Measurements from ENCODE around the gene TGFBI.
A peak's percentile ranks its signal among the peaks of the same experiment; 100 is the strongest.

TGFBI gene

DNA sequence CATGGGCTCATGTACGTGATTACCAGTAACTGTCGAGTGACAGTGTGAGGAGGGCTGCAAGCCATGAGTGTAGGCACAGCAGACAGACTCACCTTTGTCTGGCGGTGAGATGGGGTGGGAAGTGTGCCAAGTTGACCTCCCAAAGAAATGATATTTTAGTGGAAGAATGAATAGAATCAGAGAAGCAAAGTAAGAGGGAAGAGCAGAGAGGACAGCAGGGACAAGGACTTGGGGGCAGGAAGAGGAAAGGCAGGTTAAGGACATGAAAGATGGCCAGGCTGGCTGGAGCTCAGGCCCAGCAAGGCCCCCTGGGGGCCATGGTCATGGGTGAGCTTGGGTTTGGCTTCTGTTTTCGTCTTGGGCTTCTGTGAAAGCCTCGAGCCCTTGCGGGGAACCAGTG, 20.2 kb downstream of the TGFBI start:
- no peak for DNase-seq

DNA sequence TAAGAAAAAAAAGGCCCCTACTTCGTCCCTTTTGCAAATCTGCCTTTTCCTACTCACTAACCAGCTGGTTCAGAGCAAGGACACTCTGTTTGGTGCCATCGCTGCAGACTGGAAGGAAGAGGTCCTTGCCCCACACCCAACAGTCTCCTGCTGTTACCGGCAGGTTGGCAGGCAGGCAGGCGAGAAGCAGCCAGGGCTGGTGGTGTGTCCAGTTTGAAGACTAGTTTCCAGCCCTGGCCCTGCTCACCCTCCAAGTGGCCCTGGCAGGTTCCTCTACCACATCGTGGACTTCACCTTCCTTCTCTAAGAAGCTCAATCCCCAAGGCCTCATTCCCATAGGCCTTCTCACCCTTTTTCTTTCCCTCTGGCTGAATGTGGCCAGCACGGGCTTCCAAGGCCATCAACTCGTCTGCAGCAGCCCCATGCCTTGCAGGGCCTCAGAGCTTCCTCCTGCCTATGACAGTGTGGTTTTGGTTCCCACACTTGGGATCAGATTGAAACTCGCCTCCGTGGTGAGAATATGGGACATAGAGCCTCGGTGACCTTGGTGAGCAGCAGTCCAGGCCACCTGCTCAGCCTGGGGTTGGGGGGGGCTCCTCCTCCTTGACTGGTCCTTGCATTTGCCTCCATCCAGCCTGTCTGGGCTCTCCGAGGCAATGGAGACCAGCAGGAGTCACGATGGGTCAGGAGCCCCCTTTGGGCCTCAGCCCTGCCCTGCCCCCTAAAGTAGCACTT, 22.9 kb downstream of the TGFBI start:
- no peak for DNase-seq

DNA sequence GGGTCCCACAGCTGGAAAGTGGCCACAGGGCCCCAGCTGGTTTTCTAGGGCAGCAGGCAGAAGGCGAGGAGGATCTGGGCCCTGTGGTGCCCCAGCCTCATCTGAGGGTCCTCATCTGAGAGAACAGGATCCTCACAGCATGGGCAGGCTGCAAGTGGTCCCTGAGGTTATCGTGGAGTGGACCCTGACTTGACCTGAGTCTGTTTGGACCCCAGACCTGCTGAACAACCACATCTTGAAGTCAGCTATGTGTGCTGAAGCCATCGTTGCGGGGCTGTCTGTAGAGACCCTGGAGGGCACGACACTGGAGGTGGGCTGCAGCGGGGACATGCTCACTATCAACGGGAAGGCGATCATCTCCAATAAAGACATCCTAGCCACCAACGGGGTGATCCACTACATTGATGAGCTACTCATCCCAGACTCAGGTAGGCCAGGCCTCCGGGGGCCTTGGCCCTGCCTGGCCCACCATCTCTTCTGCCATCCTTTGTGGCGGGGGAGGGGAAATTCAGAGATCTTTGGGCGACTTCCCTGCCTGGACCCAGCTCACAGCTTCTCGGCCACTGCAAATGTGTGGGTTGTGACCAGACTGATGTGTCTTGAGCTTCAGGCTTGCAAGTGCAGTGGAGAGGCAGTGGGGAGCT, 24.0 kb downstream of the TGFBI start:
- no peak for DNase-seq

DNA sequence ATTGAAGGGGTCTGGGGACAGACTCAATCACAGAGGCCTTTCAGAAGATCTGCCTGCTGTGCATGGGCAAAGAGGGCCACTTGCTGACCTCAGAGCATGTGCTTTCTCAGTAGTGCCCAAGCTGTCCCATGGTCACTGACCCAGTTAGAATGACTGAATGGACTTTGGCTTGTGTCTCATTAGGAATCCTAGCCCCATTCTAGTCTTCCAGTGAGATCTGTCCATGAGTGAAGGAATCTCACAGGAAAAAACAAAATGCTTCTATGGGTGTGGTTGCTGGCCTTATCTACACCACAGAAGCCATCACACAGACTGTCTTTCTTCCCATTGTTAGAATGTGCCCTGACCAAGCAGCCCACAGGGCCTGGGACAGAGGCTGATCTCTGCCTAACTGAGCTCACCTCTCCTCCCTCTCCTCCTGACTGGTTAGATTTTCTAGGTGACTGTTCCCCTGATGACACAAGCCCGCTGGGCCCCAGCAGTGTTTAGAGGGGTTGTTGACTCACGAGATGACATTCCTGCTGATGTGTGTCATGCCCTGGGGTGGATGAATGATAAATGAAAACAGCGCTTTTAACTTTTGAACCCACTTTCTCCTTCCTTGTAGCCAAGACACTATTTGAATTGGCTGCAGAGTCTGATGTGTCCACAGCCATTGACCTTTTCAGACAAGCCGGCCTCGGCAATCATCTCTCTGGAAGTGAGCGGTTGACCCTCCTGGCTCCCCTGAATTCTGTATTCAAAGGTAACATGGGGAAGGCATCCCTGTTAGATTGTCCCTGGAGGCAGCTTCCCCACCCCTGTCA, 24.8 kb downstream of the TGFBI start:
- no peak for DNase-seq

GRCh38 chr5:136054142-136055019, 25.6 kb downstream of the TGFBI start:
- DNase-seq, result no peak

- DNase-seq, result no peak
These were observed 27.0 kb downstream of the TGFBI start for GRCh38 chr5:136055612-136056309.

- no peak for DNase-seq
These were observed 27.5 kb downstream of the TGFBI start for GRCh38 chr5:136056336-136056735.

DNA sequence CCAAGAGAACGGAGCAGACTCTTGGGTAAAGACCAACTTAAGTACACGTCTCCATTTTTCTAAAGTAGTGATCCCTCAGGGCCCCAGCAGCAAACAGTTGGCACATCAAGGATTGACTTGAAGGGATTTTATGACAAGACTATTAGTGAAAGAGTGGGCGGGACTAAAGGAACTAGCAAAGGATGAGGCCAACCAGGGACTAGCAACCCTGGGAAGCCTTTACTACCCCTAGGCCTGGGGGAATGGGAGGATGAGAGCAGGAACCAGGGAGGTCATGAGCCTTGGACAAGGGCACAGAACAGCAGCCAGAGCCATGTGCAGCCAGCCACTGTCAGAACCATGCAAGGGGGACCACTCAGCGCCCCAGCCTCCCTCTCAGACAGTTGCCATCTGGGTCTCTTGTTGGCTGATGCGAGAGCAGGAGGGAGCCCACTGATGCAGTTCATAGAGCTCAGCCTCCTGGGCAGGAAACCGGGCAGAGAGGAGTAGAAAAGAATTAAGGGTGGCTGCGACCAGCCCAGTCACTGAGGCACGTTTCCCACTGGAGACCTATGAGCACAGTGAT, 28.1 kb downstream of the TGFBI start:
- no peak for DNase-seq

DNA sequence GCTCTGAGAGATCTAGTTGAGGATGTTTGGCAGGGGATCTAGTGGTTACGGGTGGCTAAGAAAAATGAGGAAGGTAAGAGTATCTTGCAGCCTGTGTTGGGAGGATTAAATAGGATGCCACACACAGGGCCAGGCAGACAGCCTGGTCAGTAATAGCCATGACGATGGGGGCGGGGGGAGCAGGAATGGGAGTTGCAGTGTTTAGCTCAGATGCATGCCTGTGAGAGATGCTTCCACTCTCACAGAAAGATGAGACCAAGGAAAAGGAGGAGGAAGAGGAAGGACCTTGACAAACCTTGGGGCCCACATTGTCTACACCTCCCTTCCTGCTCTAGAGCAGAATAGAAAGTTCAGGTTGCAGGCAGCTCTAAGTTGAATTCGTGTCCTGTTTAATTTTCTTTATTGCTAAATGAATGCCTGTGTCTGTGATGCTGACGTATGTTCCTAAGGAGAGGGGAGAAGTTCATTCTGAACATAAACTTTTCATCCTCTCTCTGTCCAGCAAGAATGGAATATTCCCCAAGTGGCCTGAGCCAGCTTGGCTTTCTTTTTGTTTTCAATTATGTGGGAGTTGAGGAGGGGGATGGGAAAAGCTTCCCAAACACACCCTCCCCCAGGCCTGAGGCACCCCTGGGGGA, 28.7 kb downstream of the TGFBI start:
- DNase-seq, result no peak

- no peak for DNase-seq
These were observed 29.5 kb downstream of the TGFBI start for GRCh38 chr5:136058039-136058971.

DNA sequence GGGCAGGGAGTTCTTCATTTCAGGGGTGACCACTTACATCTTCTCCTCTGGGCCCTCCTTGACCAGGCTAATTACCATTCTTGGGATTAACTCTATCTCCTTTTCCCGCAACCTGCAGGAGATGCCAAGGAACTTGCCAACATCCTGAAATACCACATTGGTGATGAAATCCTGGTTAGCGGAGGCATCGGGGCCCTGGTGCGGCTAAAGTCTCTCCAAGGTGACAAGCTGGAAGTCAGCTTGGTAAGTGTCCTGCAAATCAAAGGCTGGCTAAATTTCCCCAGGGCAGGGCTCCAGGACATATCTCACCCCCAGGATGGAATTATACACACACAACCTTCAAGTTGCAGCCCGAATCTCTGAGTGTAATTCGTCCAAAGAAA, 30.2 kb downstream of the TGFBI start:
- DNase-seq, result no peak

DNA sequence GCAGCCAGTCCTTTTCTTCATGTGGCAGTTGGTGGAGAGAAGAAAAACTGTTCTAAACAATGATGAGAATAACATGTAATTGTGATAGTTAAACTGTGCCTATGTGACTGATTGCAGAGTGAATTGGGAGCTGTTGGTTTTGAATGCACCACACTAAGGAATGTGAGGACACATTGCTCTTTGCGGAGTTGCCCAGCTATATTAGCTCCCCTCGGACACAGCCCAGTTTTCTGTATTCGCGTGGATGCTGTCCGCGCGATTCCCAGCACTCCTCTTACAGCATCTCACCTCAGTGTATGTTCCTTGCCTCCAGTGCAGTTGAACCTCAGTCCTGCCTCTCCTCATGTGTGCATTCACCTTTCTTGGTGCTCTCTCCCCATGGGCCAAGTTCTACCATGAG, 32.2 kb downstream of the TGFBI start:
- DNase-seq, result no peak

DNA sequence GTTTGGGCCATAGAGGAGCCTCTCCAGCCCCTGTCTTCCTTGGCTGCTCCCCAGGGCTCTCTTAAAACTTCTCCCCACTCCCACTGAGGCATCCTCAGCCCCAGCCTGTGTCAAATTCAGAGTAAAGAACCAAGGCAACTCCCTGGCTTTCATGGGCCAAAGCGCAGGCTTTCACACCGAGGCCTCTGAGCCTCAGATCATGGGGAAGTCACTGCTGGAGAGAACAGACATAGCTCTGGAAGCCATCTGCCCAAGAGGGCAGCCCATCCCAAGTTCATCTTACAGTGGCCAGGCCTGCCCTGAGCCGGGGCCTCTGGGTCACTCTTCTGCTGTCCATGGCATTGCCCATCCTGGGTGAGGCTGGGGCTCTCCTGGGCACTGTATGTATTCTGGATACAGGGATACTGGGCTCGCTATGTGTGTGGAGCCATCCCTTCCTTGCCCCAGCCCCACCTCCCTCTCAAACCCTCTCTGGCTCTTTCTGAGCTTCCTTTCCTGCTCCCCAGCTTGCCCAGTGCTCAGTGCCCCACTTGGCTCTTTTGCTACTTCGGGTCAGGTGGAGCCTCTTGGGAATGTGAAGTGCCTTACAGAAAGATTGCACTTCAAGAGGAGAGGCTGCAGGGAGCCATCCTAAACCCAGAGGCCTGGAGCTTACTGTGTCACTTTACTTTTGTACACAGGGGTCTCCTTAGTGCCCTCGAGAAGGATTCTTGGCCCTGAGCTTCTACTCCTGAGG, 33.0 kb downstream of the TGFBI start:
- DNase-seq, result no peak

- DNase-seq, result peak; percentile 20
These were observed 33.8 kb downstream of the TGFBI start for GRCh38 chr5:136062366-136063274.

- no peak for DNase-seq
These were observed 35.1 kb downstream of the TGFBI start for GRCh38 chr5:136063778-136064465.

DNA sequence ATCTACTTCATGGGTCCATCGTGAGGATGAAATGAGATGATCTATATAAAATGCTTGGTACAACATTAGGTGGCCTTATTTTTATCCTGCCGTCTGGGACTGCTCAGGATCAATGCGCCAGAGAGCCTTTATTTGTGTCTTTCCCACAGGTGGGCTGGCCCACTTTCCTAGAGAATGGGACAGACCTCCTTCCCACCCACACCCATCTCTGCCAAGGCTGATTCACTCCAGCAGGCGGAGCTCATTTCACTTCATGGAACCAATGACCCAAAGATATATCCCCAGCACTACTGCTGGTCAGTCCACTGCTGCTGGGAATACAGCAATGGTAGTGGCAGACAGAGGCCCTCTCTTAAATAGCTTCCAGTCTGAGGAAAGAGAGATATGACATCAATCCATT, 35.7 kb downstream of the TGFBI start:
- DNase-seq, result no peak

DNA sequence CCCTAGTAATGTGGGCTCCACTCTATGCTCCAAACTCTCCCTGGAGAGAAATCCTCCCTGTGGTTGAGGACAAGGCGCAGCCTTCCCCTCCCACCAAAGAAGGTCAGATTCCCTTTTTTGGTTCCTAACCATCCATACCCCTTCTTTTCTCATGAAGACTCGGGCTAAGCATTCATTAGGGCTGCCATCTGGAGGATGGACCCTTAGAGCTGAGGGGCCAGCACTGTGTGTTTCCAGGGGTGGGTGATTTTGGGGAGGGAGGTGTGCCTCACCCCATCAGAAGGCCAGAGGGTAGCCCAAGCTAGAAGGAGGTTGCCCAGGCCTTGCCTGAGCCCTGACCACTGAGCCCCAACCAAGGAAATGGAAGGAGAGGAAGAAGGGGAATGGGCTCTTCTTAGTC, 36.8 kb downstream of the TGFBI start:
- DNase-seq, result no peak
